ENCODE data around the gene NEK1. TPM values are rescaled to one million over a fixed set of nuclear protein-coding genes. Genes with fewer than 3 reads are reported as not detected.
"Not testable (repeated sequence)": the region's sequence is repeated elsewhere in the genome, so short reads cannot be mapped to it uniquely, and the experiment has no call there.

The NEK1 gene
- total and polyA plus RNA-seq, 7 donors: 3.0 to 8.8 (median 7.6) TPM

- DNase-seq: no peak
- no peak for ATAC-seq
- Histone ChIP-seq H3K4me3 (no peak overlapping the region), H3K9me3 (no peaks in the 10 kb centered on the region), H3K4me1 (no peaks in the 10 kb centered on the region), H3K27ac (no peak overlapping the region), H3K36me3 (ENCODE audit: insufficient read depth in 1 of 2, low read depth in 1 of 2) (no peaks in the 10 kb centered on the region), H3K27me3 (ENCODE audit: insufficient read depth in 3 of 3, low read length in 2 of 3) (no peaks in the 10 kb centered on the region)
- no peak for TF ChIP-seq CTCF (IDR thresholded peaks at IDR 0.05)
- intact Hi-C loops (cut with DNase I): no loop called here
These were observed 127.3 kb downstream of the NEK1 start for GRCh38 chr4:169485086-169485485.

- no peak for ATAC-seq
- H3K27ac ChIP-seq: no peak overlapping the region
- no peaks in the 10 kb centered on the region for H3K9me3 ChIP-seq
- H3K27me3 ChIP-seq (ENCODE audit: insufficient read depth in 3 of 3, low read length in 2 of 3): no peaks in the 10 kb centered on the region
- no peaks in the 10 kb centered on the region for H3K4me1 ChIP-seq
- no peak for DNase-seq
- 60 to 64% (median 64%) methylated on average over 3 of the region's 3 CpGs for WGBS, 3 donors
- H3K4me3 ChIP-seq: no peak overlapping the region
- TF ChIP-seq CTCF (IDR thresholded peaks at IDR 0.05): no peak
- H3K36me3 ChIP-seq (ENCODE audit: insufficient read depth in 1 of 2, low read depth in 1 of 2): peaks cover 0 to 1% of the 10 kb centered on the region in 2 donors
- intact Hi-C loops (cut with DNase I): loop anchor here in 1 of 2 donors (5.0 kb wide), 1 partner anchor 212 kb away; the partner anchor contains the start of gene SH3RF1
These were observed 127.9 kb downstream of the NEK1 start for GRCh38 chr4:169484485-169484884.

- Histone ChIP-seq H3K36me3 (ENCODE audit: insufficient read depth in 1 of 2, low read depth in 1 of 2) (peaks cover 0 to 14% of the 10 kb centered on the region in 2 donors), H3K27ac (no peak overlapping the region), H3K4me1 (no peaks in the 10 kb centered on the region), H3K9me3 (no peaks in the 10 kb centered on the region), H3K4me3 (no peak overlapping the region), H3K27me3 (ENCODE audit: insufficient read depth in 3 of 3, low read length in 2 of 3) (no peaks in the 10 kb centered on the region)
- 92 to 96% (median 94%) methylated on average over 3 of the region's 3 CpGs for WGBS, 3 donors
- no peak for TF ChIP-seq CTCF (IDR thresholded peaks at IDR 0.05)
- no peak for ATAC-seq
- no peak for DNase-seq
- intact Hi-C loops (cut with DNase I): no loop called here
These were observed 148.3 kb downstream of the NEK1 start for GRCh38 chr4:169464080-169464479.

DNA sequence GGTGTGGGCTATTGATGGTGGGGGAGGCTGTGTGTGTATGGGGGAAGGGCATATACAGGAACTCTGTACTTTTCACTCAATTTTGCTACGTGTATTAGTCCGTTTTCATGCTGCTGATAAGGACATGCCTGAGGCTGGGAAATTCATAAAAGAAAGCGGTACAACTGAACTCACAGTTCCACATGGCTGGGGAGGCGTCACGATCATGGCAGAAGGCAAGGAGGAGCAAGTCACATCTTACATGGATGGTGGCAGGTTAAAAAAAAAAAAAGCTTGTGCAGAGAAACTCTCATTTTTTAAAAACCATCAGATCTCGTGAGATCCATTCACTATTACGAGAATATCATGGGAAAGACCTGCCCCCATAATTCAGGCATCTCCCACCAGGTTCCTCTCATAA, 152.3 kb downstream of the NEK1 start:
- peaks cover 0 to 14% of the 10 kb centered on the region in 2 donors for H3K36me3 ChIP-seq (ENCODE audit: insufficient read depth in 1 of 2, low read depth in 1 of 2)
- DNase-seq (no peak), ATAC-seq (no peak)
- no peaks in the 10 kb centered on the region for H3K9me3 ChIP-seq
- TF ChIP-seq CTCF (IDR thresholded peaks at IDR 0.05): no peak
- H3K27me3 ChIP-seq (ENCODE audit: insufficient read depth in 3 of 3, low read length in 2 of 3): no peaks in the 10 kb centered on the region
- intact Hi-C loops (cut with DNase I): no loop called here
- H3K4me3 ChIP-seq: no peak overlapping the region
- H3K4me1 ChIP-seq: no peaks in the 10 kb centered on the region
- 96 to 97% (median 97%) methylated on average over 7 of the region's 7 CpGs for WGBS, 3 donors
- H3K27ac ChIP-seq: no peak overlapping the region

GRCh38 chr4:169458575-169458974, 153.8 kb downstream of the NEK1 start:
- Histone ChIP-seq H3K36me3 (ENCODE audit: insufficient read depth in 1 of 2, low read depth in 1 of 2) (peaks cover 0 to 14% of the 10 kb centered on the region in 2 donors), H3K4me3 (no peak overlapping the region), H3K9me3 (no peaks in the 10 kb centered on the region), H3K27ac (no peak overlapping the region), H3K27me3 (ENCODE audit: insufficient read depth in 3 of 3, low read length in 2 of 3) (no peaks in the 10 kb centered on the region), H3K4me1 (no peaks in the 10 kb centered on the region)
- intact Hi-C loops (cut with DNase I): no loop called here
- no peak for TF ChIP-seq CTCF (IDR thresholded peaks at IDR 0.05)
- no peak for ATAC-seq
- DNase-seq: no peak

DNA sequence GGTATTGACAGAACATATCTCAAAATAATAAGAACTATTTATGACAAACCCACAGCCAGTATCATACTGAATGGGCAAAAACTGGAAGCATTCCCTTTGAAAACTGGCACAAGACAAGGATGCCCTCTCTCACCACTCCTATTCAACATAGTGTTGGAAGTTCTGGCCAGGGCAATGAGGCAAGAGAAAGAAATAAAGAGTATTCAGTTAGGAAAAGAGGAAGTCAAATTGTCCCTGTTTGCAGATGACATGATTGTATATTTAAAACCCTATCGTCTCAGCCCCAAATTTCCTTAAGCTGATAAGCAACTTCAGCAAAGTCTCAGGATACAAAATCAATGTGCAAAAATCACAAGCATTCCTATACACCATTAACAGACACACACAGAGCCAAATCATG, 159.7 kb downstream of the NEK1 start:
- ATAC-seq; intact Hi-C loops (cut with DNase I); H3K27ac ChIP-seq; H3K9me3 ChIP-seq; H3K36me3 ChIP-seq (ENCODE audit: insufficient read depth in 1 of 2, low read depth in 1 of 2); DNase-seq; H3K4me1 ChIP-seq; H3K4me3 ChIP-seq; H3K27me3 ChIP-seq (ENCODE audit: insufficient read depth in 3 of 3, low read length in 2 of 3): not testable (repeated sequence)
- 95 to 100% (median 96%) methylated on average over 1 of the region's 1 CpG for WGBS, 3 donors

GRCh38 chr4:169448935-169449334, 163.4 kb downstream of the NEK1 start:
- DNase-seq; intact Hi-C loops (cut with DNase I); H3K27ac ChIP-seq; H3K9me3 ChIP-seq; H3K4me3 ChIP-seq; H3K36me3 ChIP-seq (ENCODE audit: insufficient read depth in 1 of 2, low read depth in 1 of 2); H3K4me1 ChIP-seq; ATAC-seq; H3K27me3 ChIP-seq (ENCODE audit: insufficient read depth in 3 of 3, low read length in 2 of 3): not testable (repeated sequence)
- 90 to 95% (median 91%) methylated on average over 10 of the region's 10 CpGs for WGBS, 3 donors

All from psoas muscle (tissue), 8 donors.